ENCODE data around the gene VILL.

GRCh38 chr3:38020342-38020726, 29.7 kb downstream of the VILL start:
- TF ChIP-seq CTCF (conservative IDR thresholded peaks at IDR 0.05; ENCODE audit: low read length) (no peak), EZH2phosphoT487 (IDR thresholded peaks at IDR 0.05; ENCODE audit: borderline replicate concordance, low read depth, low read length) (no peak)

Measured in OCI-LY7 (cell line).